Spinal cord (tissue), 10 donors: ENCODE results near the gene KCTD14. TPM values are rescaled to one million over a fixed set of nuclear protein-coding genes. Genes with fewer than 3 reads are reported as not detected.

ENCODE experiments used
- DNase-seq, 6 donors: peaks; one replicate each; pipeline versions ENCODE4 v3.0.0 to v3.0.0-alpha.2; 2013 to 2015; ENCODE audit warnings: low spot score in 6 of 6, low read depth in 4 of 6
- H3K27ac ChIP-seq: one replicate; pipeline ENCODE4 v1.5.1; 2013; ENCODE audit warnings: low read depth, low read length, control low read depth
- H3K27me3 ChIP-seq: one replicate; pipeline ENCODE4 v1.6.1; 2013; ENCODE audit warnings: low read length; ENCODE audit not compliant: control insufficient read depth, insufficient read depth
- H3K36me3 ChIP-seq: one replicate; pipeline ENCODE4 v1.6.1; 2013; ENCODE audit warnings: low read length; ENCODE audit not compliant: control insufficient read depth, insufficient read depth
- H3K4me1 ChIP-seq: one replicate; pipeline ENCODE4 v1.6.1; 2013; ENCODE audit warnings: low read length; ENCODE audit not compliant: control insufficient read depth, insufficient read depth
- H3K4me3 ChIP-seq: one replicate; pipeline ENCODE4 v1.5.1; 2013; ENCODE audit warnings: low read depth, low read length, control low read depth
- H3K9me3 ChIP-seq: one replicate; pipeline ENCODE4 v1.6.1; 2013; ENCODE audit warnings: low read length; ENCODE audit not compliant: control insufficient read depth, insufficient read depth
- WGBS: methylation state at CpG from one replicate; pipeline ENCODE4 v1.1.5; 2013; ENCODE audit warnings: missing lambda C conversion rate; ENCODE audit not compliant: insufficient coverage; 5-methylcytosine and 5-hydroxymethylcytosine counted together
- polyA plus RNA-seq, 2 donors: library from polyadenylated mRNA; unstranded; fragments of 120-200 nt; gene quantifications; one replicate each; pipeline ENCODE4 v1.2.1, GENCODE V29; 2013; ENCODE audit not compliant: insufficient read length in 2 of 2
- total RNA-seq, 2 donors: library from RNA; depleted of rRNA in 1 of 2; stranded (reverse); fragments of 120-200 nt in 1 of 2; fragments of >200 nt in 1 of 2; gene quantifications; one replicate each; pipeline versions ENCODE4 v1.2.3 to v1.2.4, GENCODE V29; 2013 to 2014
- donor health status: healthy.

KCTD14 gene
- total and polyA plus RNA-seq, 4 donors: 1.8 to 6.4 (median 3.1) TPM

DNA sequence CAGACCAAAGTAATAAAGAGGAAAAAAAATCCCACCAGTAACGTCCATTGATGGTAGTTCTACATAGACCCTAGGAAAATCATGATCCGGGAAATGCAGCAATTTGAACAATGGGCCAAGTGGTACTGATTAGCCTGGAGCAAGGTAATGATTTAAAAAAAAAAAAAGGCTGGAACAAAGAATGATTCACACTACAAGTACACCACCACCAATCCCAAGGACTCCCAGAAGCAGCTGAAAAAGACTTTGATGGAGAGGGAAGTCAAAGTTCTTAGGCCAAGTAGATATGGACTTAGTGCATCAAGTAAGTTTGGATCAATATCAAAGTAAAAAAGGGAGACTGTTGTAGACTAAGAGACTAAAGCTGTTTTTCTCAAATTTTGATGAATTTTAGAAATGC lies 11.8 kb downstream of the KCTD14 start:
- no CpG with 5 or more reads among the region's 2 CpGs for WGBS

DNA sequence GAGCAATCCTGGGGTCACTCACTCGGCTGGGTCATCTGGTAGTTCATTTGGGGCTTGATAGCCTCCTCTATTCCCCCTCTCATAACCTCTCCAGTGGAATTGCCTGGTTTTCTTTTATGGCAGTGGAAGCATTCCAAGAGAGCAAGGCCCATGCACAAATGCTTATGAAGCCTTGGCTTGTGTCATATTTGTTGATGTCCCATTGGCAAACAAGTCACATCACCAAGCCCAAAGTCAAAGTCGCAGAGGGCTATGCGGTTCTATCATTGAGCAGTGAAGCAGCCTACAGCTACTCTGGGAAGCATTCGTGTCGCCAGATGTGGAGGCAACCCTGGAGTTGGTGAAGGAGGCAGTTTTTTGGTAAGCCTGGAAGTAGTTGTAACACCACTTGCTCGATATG lies 12.3 kb downstream of the KCTD14 start:
- Histone ChIP-seq H3K27ac (no peak overlapping the region), H3K9me3 (no peaks in the 10 kb centered on the region), H3K4me3 (no peak overlapping the region), H3K4me1 (no peaks in the 10 kb centered on the region), H3K36me3 (no peaks in the 10 kb centered on the region), H3K27me3 (no peaks in the 10 kb centered on the region)
- 80% methylated on average over 1 of the region's 6 CpGs for WGBS
- DNase-seq: no peak

More for the DNA sequence above, 11.8 kb downstream of the KCTD14 start:
- Histone ChIP-seq H3K27ac (no peak overlapping the region), H3K36me3 (no peaks in the 10 kb centered on the region), H3K27me3 (no peaks in the 10 kb centered on the region), H3K4me3 (no peak overlapping the region), H3K9me3 (no peaks in the 10 kb centered on the region), H3K4me1 (no peaks in the 10 kb centered on the region)
- no peak for DNase-seq

DNA sequence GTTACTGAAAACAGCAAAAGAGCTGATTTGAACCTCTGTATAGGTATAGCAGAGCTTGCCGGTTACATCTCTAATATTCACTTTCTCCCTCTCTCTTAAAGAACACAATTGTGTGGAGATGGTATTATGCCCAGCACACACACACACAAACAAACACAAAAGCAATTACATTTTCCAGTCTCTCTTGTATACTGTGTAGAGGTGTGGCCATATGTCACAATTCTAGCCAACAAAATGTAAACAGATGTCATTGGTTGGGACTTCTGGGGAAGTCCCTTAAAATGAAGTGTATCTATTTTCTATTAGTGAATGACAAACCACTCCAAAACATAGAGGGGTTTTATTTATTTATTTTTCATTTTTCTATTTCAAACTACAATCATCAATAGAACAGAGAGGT lies 12.8 kb downstream of the KCTD14 start:
- no peaks in the 10 kb centered on the region for H3K27me3 ChIP-seq

DNA sequence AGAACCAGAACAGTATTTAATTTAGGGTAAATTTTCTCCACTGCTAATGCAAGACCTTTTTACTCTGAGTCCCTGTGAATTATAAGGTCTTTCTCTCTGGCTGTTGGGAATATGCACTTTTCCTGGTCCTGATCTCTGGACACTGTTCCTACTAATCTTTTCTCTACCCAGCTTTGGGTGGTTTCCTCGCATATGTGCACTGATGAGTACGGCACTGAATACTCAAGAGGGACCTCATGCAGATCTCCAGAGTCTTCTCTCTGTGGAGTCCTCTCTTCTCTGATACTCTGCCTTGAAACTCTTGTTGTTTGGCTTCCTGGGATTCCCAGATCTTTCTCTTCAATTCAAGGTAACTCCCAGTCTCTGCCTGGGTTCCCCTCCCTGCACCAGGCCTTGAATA lies 14.0 kb downstream of the KCTD14 start:
- no peak overlapping the region for H3K27ac ChIP-seq
- H3K27me3 ChIP-seq: no peaks in the 10 kb centered on the region
- H3K4me3 ChIP-seq: no peak overlapping the region
- WGBS: 92% methylated on average over 2 of the region's 2 CpGs
- DNase-seq: no peak
- no peaks in the 10 kb centered on the region for H3K4me1 ChIP-seq
- no peaks in the 10 kb centered on the region for H3K9me3 ChIP-seq
- no peaks in the 10 kb centered on the region for H3K36me3 ChIP-seq

More for the DNA sequence above, 12.8 kb downstream of the KCTD14 start:
- WGBS: no CpG with 5 or more reads among the region's 1 CpG
- Histone ChIP-seq H3K4me1 (no peaks in the 10 kb centered on the region), H3K4me3 (no peak overlapping the region), H3K27ac (no peak overlapping the region), H3K9me3 (no peaks in the 10 kb centered on the region), H3K36me3 (no peaks in the 10 kb centered on the region)
- DNase-seq: no peak

DNA sequence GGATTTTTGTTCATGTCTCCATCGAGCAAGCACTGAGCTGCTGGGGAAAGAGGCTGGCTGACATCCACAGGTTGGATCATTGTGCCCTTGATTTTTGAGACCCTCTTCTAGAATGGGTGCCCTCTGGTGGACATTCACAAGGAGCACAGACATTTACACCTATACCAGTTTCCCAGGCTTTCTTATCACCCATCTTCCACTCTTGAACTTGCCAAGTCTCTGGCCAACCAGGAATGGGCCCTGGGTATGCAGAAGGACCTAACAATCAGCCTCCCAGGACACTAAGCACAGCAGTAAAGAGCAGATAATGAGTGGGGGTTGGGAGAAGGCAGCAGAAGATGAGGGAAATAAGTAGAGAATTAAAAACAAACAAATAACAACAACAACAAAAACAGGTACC lies 22.9 kb downstream of the KCTD14 start:
- no peak overlapping the region for H3K27ac ChIP-seq
- 0% methylated on average over 1 of the region's 1 CpG for WGBS
- no peaks in the 10 kb centered on the region for H3K9me3 ChIP-seq
- no peaks in the 10 kb centered on the region for H3K36me3 ChIP-seq
- DNase-seq: peak in 3 of 6 donors; percentile 52 to 92 (median 81)
- H3K4me1 ChIP-seq: peaks cover 4% of the 10 kb centered on the region
- no peaks in the 10 kb centered on the region for H3K27me3 ChIP-seq
- H3K4me3 ChIP-seq: no peak overlapping the region

DNA sequence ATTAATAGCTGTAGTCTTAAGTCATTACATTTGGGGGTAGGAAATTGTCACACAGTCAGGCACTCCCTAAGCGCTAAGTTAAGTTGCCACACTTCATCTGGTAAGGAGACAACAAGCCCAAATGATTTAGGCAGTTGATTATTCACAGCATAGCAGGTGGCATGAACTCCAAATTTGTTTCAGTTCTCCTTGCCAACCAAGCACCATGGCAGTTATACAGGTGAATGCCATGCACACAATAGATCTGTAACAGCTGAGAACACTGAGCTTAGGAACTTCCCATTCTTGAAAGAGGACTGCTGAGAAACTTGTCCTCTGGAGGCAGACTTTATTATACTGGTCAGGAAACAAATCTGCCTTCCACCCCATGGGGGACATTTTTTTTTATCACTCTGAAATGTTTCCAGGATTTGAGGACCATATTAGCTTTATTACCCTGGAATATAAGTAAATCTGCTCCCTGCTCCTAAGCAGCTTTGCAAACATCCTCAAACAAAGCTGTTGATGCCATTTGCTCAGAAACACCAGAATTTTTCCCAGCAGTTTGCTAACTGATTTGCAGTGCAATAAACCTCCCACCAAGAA lies 23.5 kb downstream of the KCTD14 start:
- Histone ChIP-seq H3K9me3 (no peaks in the 10 kb centered on the region), H3K36me3 (no peaks in the 10 kb centered on the region), H3K4me3 (no peak overlapping the region), H3K27ac (no peak overlapping the region), H3K4me1 (peaks cover 4% of the 10 kb centered on the region), H3K27me3 (no peaks in the 10 kb centered on the region)
- WGBS: 50% methylated on average over 1 of the region's 1 CpG
- DNase-seq: peak in 2 of 6 donors; percentile 10 to 83

DNA sequence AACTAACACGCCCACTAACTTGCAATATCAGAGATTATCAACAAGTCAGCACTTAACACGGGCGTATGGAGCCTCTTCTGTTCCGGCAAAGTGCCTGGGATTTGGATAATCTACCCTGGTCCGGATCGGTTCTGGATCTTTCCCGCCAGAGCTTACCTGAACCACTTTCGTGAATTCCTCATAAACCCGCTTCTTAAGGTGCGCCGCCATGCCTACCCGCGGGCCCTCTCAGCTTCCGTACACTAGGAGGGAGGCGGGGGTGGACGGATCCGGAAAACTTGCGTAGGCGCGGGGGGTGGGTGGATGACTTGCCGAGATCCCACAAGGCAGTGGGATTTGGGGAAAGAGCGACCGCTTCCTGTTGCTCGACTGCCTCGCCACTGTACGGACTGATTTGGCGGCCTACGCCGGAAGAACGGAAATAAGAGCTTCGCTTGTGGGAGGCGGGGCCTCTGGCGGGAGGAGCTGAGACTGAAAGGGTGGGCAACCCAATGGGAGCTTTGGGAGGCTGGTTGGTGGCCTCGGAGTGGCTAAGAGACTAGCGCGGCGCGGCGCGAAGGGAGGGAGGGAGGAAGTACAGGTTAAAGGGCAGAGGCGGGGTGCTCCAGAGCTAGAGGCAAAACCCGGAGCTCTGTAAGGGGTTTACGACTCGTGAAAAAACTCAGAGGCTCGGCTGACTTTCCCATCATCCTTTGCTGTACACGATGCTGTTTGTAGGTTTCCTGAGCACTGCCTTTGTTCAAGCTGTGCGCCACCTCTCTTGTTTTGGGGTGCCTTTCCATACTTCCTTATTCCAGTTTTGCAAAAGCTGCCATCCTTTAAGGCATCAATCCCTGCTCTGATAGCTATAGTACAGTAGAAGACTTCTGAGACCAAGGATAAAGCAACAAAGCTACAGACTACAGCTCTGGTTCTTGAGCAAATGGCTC lies 28.4 kb downstream of the KCTD14 start, which contains the start of gene INTS4:
Gene INTS4 (minus strand): TSS at position 235 of the 929 bp plus-strand sequence. CDS start 25 bp downstream, at position 210.
- H3K36me3 ChIP-seq: peaks cover 11% of the 10 kb centered on the region
- peaks cover 7% of the 10 kb centered on the region for H3K4me1 ChIP-seq
- H3K27me3 ChIP-seq: no peaks in the 10 kb centered on the region
- no peaks in the 10 kb centered on the region for H3K9me3 ChIP-seq
- under 1% methylated on average over 46 of the region's 47 CpGs for WGBS
- H3K27ac ChIP-seq: peak within 1 kb of the TSS; percentile 99
- H3K4me3 ChIP-seq: peak within 1 kb of the TSS; percentile 93
- peak; percentile 92 to 100 (median 99) for DNase-seq

DNA sequence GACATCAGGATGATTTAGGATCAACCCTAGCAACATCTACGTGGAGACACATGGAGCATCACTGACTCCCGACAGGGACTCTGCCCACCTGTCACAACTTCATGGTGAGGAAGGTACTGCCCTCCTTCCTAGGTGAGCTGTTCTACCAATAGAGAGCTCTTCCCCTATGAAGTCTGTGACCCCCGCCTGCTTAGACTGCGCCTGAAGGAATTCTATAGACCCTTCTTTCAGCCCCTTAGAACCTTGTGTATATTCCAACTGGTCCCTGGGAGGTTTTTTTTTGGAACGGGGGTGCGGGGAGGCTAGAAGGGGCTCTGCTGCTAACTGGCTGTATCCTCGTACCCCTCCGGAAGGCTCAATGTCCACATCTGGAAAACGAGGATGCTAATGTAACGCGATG lies 29.2 kb downstream of the KCTD14 start:
- no peak for DNase-seq
- Histone ChIP-seq H3K27ac (no peak overlapping the region), H3K36me3 (peaks cover 17% of the 10 kb centered on the region), H3K9me3 (no peaks in the 10 kb centered on the region), H3K4me1 (peaks cover 7% of the 10 kb centered on the region), H3K4me3 (peak overlapping the region; percentile 93), H3K27me3 (no peaks in the 10 kb centered on the region)
- 0% methylated on average over 1 of the region's 11 CpGs for WGBS

DNA sequence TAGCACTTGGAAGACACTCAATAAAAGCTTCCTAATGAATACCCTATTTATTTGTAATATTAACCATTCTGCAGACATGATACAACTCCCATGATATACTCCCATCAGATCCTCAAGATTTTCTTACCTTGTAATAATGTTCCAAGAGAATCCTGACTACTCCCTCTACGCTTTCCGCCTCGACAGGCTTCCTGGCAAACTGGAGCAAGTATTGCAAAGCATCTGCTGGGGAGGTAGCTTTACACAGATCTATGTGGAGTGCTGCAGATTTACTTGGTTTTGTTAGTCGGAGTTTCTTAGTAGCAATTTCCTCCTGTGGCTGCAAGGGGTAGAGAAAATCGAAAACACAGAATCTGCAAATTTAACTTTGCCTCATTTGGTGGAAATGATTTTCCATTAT lies 32.1 kb downstream of the KCTD14 start:
- no peaks in the 10 kb centered on the region for H3K27me3 ChIP-seq
- no CpG with 5 or more reads among the region's 5 CpGs for WGBS
- H3K36me3 ChIP-seq: peaks cover 21% of the 10 kb centered on the region

More for the DNA sequence above, 32.1 kb downstream of the KCTD14 start:
- no peak overlapping the region for H3K4me3 ChIP-seq
- no peak overlapping the region for H3K27ac ChIP-seq
- peaks cover 7% of the 10 kb centered on the region for H3K4me1 ChIP-seq
- no peaks in the 10 kb centered on the region for H3K9me3 ChIP-seq
- no peak for DNase-seq
